Chondrocyte (in vitro differentiated cells): ENCODE results near the gene NR2C2. TPM values are rescaled to one million over a fixed set of nuclear protein-coding genes. Genes with fewer than 3 reads are reported as not detected.

ENCODE experiments used
- DNase-seq: peaks from one replicate; pipeline ENCODE4 v3.0.0; 2021; ENCODE audit warnings: mixed read lengths, low spot score
- H3K27ac Mint-ChIP-seq: one replicate; pipeline ENCODE4 v1.8.0; 2021; ENCODE audit warnings: mild to moderate bottlenecking, moderate library complexity, mixed read lengths; ENCODE audit not compliant: unreplicated experiment
- H3K27me3 Mint-ChIP-seq: 2 replicates; pipeline ENCODE4 v1.8.0; 2021; ENCODE audit warnings: low read depth, mixed read lengths
- H3K36me3 Mint-ChIP-seq: 2 replicates; pipeline ENCODE4 v1.8.0; 2021; ENCODE audit warnings: low read depth, mixed read lengths
- H3K4me1 Mint-ChIP-seq: 2 replicates; pipeline ENCODE4 v1.8.0; 2021; ENCODE audit warnings: low read depth, mild to moderate bottlenecking, mixed read lengths
- H3K4me3 Mint-ChIP-seq: one replicate; pipeline ENCODE4 v1.8.0; 2021; ENCODE audit warnings: mild to moderate bottlenecking, moderate library complexity, mixed read lengths; ENCODE audit not compliant: unreplicated experiment
- H3K9me3 Mint-ChIP-seq: 2 replicates; pipeline ENCODE4 v1.8.0; 2021; ENCODE audit warnings: low read depth, mixed read lengths
- CTCF ChIP-seq: fragments of 200-600 bp; sonication (generic); IDR thresholded peaks from 2 replicates; pipeline ENCODE4 v1.5.0; 2021; ENCODE audit warnings: antibody characterized with exemption, mild to moderate bottlenecking, moderate library complexity
- long read RNA-seq: library from polyadenylated mRNA; stranded (forward); transcript quantifications from one replicate; pipeline ENCODE4 v2.0.0, GENCODE V29; 2021
- total RNA-seq: library from RNA; stranded (reverse); gene quantifications from 3 replicates; pipeline ENCODE4 v1.2.1, GENCODE V29; 2021

The NR2C2 gene
- 33.3 to 42.5 TPM (median 41.7 TPM) in 3 replicates for total RNA-seq
- long read RNA-seq, partial matches to known transcripts = 2 of 17 reads
- long read RNA-seq, other reads (novel, unspliced or antisense) = 14 of 17 reads

- H3K27me3 Mint-ChIP-seq = no peaks in the 10 kb centered on the region
- no peak for DNase-seq
- peaks cover 28% of the 10 kb centered on the region for H3K4me1 Mint-ChIP-seq
- H3K27ac Mint-ChIP-seq = peak within 1 kb of the TSS; percentile 100
- H3K4me3 Mint-ChIP-seq = peak within 1 kb of the TSS; percentile 98
- peaks cover 10% of the 10 kb centered on the region for H3K36me3 Mint-ChIP-seq
- no peaks in the 10 kb centered on the region for H3K9me3 Mint-ChIP-seq
- TF ChIP-seq CTCF = no peak
Measured at GRCh38 chr3:14947100-14947885, at the start of gene NR2C2. Gene NR2C2, plus strand, starts transcription at chr3:14947583. Its CDS starts 56,332 bp downstream, at chr3:15003915.

- DNase-seq = no peak
- Mint-ChIP-seq H3K27me3 (peaks cover 55% of the 10 kb centered on the region), H3K4me1 (no peaks in the 10 kb centered on the region), H3K36me3 (no peaks in the 10 kb centered on the region), H3K4me3 (no peak overlapping the region), H3K27ac (no peak overlapping the region), H3K9me3 (no peaks in the 10 kb centered on the region)
- no peak for TF ChIP-seq CTCF
Measured at GRCh38 chr3:14898929-14899328, 48.5 kb upstream of the NR2C2 start.

GRCh38 chr3:14899993-14900618 is 47.3 kb upstream of the NR2C2 start:
- H3K27ac Mint-ChIP-seq = no peak overlapping the region
- no peaks in the 10 kb centered on the region for H3K4me1 Mint-ChIP-seq
- DNase-seq = no peak
- peaks cover 52% of the 10 kb centered on the region for H3K27me3 Mint-ChIP-seq
- TF ChIP-seq CTCF = no peak
- H3K9me3 Mint-ChIP-seq = peaks cover 3% of the 10 kb centered on the region
- peaks cover 2% of the 10 kb centered on the region for H3K36me3 Mint-ChIP-seq
- no peak overlapping the region for H3K4me3 Mint-ChIP-seq

GRCh38 chr3:14900881-14901873 is 46.2 kb upstream of the NR2C2 start:
- peaks cover 12% of the 10 kb centered on the region for H3K9me3 Mint-ChIP-seq
- no peak overlapping the region for H3K27ac Mint-ChIP-seq
- no peak for DNase-seq
- TF ChIP-seq CTCF = no peak
- peaks cover 47% of the 10 kb centered on the region for H3K27me3 Mint-ChIP-seq
- peaks cover 3% of the 10 kb centered on the region for H3K36me3 Mint-ChIP-seq
- no peak overlapping the region for H3K4me3 Mint-ChIP-seq
- no peaks in the 10 kb centered on the region for H3K4me1 Mint-ChIP-seq
